ENCODE results near the gene CPPED1. TPM values are rescaled to one million over a fixed set of nuclear protein-coding genes. Genes with fewer than 3 reads are reported as not detected.

Gene CPPED1
- total RNA-seq, 2 donors from 2014 or later = 8.4 to 14.7 TPM

DNA sequence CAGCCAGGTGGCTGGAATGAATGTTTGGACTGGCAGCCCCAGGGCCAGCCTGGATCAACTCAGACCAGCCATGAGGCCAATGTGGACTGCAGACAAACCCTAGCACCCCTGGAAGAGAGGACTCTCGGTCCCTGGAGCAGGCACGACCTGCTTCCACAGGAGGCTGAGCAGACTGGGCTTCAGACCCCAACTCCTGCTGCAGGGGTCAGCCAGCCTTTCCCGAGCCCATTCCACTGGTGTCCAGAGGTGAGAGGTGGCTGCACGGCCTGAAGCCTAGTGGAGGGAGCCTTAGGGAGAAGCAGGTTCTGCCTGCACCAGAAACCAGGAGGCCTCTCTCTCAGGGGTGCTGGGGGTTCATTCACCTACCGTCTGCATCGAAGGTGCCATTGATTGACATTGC lies 97.1 kb downstream of the CPPED1 start:
- Histone ChIP-seq H3K9me3 (ENCODE audit: control insufficient read depth, low read length) (no peaks in the 10 kb centered on the region), H3K27ac (ENCODE audit: low read depth, low read length) (no peak overlapping the region), H3K9ac (ENCODE audit: extremely low read depth, low read length, poor library complexity, severe bottlenecking) (no peak overlapping the region), H3K36me3 (ENCODE audit: control insufficient read depth, insufficient read depth, low read length) (no peaks in the 10 kb centered on the region), H3K4me3 (ENCODE audit: low read length) (no peak overlapping the region), H3K27me3 (ENCODE audit: control insufficient read depth, insufficient read depth, low read length, poor library complexity, severe bottlenecking) (no peaks in the 10 kb centered on the region), H3K4me1 (ENCODE audit: control insufficient read depth, insufficient read depth, low read length) (no peaks in the 10 kb centered on the region)
- no peaks in the 10 kb centered on the region for H3K4me1 Mint-ChIP-seq
- TF ChIP-seq, protein P1, sequence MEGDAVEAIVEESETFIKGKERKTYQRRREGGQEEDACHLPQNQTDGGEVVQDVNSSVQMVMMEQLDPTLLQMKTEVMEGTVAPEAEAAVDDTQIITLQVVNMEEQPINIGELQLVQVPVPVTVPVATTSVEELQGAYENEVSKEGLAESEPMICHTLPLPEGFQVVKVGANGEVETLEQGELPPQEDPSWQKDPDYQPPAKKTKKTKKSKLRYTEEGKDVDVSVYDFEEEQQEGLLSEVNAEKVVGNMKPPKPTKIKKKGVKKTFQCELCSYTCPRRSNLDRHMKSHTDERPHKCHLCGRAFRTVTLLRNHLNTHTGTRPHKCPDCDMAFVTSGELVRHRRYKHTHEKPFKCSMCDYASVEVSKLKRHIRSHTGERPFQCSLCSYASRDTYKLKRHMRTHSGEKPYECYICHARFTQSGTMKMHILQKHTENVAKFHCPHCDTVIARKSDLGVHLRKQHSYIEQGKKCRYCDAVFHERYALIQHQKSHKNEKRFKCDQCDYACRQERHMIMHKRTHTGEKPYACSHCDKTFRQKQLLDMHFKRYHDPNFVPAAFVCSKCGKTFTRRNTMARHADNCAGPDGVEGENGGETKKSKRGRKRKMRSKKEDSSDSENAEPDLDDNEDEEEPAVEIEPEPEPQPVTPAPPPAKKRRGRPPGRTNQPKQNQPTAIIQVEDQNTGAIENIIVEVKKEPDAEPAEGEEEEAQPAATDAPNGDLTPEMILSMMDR (conservative IDR thresholded peaks at IDR 0.05) = no peak
- no peak for DNase-seq
- peaks cover 18% of the 10 kb centered on the region for H3K36me3 Mint-ChIP-seq (ENCODE audit: low read depth)
- peaks cover 2% of the 10 kb centered on the region for H3K9me3 Mint-ChIP-seq
- H3K4me3 Mint-ChIP-seq = no peak overlapping the region
- 91 to 93% methylated on average over 4 to 6 of the region's 6 CpGs for WGBS, 2 experiments (ENCODE audit: insufficient coverage in 1 of 2, insufficient read length in 1 of 2)
- H3K27me3 Mint-ChIP-seq (ENCODE audit: insufficient read depth) = no peaks in the 10 kb centered on the region
- H3K27ac Mint-ChIP-seq = no peak overlapping the region

DNA sequence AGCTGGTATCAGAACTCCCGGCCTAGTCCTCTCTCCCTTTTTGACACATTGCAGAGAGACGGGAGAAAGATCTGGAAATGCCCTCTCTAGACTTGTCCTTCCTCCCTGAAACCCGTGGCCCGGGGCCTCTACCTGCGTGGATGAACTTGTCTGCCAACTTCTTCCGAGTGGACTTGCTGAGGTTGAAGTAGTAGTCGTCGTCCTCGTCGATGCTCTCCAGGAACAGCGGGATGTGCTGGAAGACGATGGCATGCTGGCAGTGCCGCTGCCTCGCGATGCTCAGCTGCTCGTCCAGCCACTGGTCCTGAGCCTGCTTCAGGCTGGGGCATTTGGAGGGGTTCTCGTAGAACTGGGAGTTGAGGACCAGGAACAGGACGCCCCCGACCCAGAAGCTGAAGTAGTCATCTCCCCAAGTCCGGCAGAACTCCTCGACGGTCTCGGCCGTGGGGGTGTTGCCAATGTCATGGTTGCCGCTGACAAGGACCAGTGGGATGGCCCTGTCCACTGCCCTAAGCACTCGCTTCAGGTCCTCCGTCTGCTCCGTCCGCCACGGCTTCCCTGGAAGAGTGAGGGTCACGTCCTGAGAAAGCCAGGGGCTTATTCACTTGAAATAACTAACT lies 99.1 kb downstream of the CPPED1 start:
- H3K36me3 Mint-ChIP-seq (ENCODE audit: low read depth) = peaks cover 17% of the 10 kb centered on the region
- TF ChIP-seq, protein P1 (conservative IDR thresholded peaks at IDR 0.05) = no peak
- H3K9me3 ChIP-seq (ENCODE audit: control insufficient read depth, low read length) = no peaks in the 10 kb centered on the region
- no peaks in the 10 kb centered on the region for H3K36me3 ChIP-seq (ENCODE audit: control insufficient read depth, insufficient read depth, low read length)
- H3K9ac ChIP-seq (ENCODE audit: extremely low read depth, low read length, poor library complexity, severe bottlenecking) = no peak overlapping the region
- H3K4me3 Mint-ChIP-seq = no peak overlapping the region
- no peaks in the 10 kb centered on the region for H3K4me1 ChIP-seq (ENCODE audit: control insufficient read depth, insufficient read depth, low read length)
- no peaks in the 10 kb centered on the region for H3K4me1 Mint-ChIP-seq
- no peak overlapping the region for H3K27ac Mint-ChIP-seq
- no peaks in the 10 kb centered on the region for H3K27me3 Mint-ChIP-seq (ENCODE audit: insufficient read depth)
- DNase-seq = no peak
- WGBS, 2 experiments (ENCODE audit: insufficient coverage in 1 of 2, insufficient read length in 1 of 2) = 95 to 97% methylated on average over 21 to 31 of the region's 31 CpGs
- H3K27me3 ChIP-seq (ENCODE audit: control insufficient read depth, insufficient read depth, low read length, poor library complexity, severe bottlenecking) = no peaks in the 10 kb centered on the region
- H3K27ac ChIP-seq (ENCODE audit: low read depth, low read length) = no peak overlapping the region
- no peak overlapping the region for H3K4me3 ChIP-seq (ENCODE audit: low read length)
- H3K9me3 Mint-ChIP-seq = no peaks in the 10 kb centered on the region

DNA sequence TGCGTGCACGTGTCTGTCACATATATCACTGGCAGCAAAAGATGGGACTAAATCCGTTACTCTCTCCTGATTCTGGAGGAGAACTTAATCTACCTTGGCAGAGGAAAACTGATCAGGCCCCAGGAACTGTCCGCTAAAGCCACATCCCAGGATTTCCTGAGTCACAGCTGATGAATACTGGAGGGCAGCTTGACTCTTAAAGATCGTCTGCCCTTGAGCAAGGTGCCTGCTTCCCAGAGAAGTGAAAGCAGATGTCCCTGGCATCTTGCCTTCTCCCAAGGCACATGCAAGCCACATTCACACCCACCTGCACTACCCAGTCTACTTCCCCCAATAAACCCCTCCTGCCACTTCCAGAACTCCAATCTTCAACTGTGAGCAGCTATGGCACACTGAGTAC lies 99.8 kb downstream of the CPPED1 start:
- Histone ChIP-seq H3K27me3 (ENCODE audit: control insufficient read depth, insufficient read depth, low read length, poor library complexity, severe bottlenecking) (no peaks in the 10 kb centered on the region), H3K4me3 (ENCODE audit: low read length) (no peak overlapping the region), H3K27ac (ENCODE audit: low read depth, low read length) (no peak overlapping the region), H3K9me3 (ENCODE audit: control insufficient read depth, low read length) (no peaks in the 10 kb centered on the region), H3K36me3 (ENCODE audit: control insufficient read depth, insufficient read depth, low read length) (no peaks in the 10 kb centered on the region), H3K4me1 (ENCODE audit: control insufficient read depth, insufficient read depth, low read length) (no peaks in the 10 kb centered on the region), H3K9ac (ENCODE audit: extremely low read depth, low read length, poor library complexity, severe bottlenecking) (no peak overlapping the region)
- Mint-ChIP-seq H3K27me3 (ENCODE audit: insufficient read depth) (no peaks in the 10 kb centered on the region), H3K9me3 (no peaks in the 10 kb centered on the region), H3K4me3 (no peak overlapping the region), H3K27ac (no peak overlapping the region), H3K4me1 (no peaks in the 10 kb centered on the region), H3K36me3 (ENCODE audit: low read depth) (peaks cover 17% of the 10 kb centered on the region)
- WGBS, 2 experiments (ENCODE audit: insufficient coverage in 1 of 2, insufficient read length in 1 of 2) = 92 to 100% methylated on average over 5 of the region's 5 CpGs
- TF ChIP-seq, protein P1 (conservative IDR thresholded peaks at IDR 0.05) = no peak
- no peak for DNase-seq

Data from endodermal cell (in vitro differentiated cells).